ENCODE results near the gene GRID1.

Gene GRID1

DNA sequence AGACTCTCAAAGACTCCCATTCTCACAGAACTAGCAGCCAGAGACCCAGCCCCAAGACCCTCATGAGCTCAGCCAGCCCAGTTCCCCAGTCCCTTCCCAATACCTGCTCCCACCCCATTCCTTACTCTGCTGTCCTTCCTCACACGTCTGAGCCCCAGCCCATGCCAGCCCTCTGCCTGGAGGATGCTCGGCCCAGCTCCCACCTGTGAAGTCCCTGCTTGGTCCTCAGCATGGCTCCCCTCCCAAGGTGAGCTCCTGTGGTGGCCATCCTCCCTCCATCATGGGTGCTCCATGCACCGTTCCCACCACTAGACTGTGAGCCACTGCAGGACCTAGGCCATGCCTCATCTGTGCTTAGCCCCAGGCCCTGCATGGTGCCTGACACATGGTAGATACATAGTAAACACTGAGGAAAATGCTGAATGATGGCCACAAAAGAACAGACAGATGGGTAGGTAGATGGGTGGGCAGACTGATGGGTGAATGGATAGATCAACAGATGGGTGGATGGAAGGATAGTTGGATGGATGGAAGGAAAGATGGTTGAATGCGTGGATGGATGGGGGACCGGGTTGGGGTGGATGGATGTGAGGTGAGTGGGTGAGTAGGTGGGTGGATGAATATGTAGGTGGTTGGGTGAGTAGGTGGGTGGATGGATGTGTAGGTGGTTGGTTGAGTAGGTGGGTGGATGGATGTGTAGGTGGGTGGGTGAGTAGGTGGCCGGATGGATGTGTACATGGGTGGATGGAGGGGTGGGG, 138.9 kb downstream of the GRID1 start:
- H3K4me2 ChIP-seq (ENCODE audit: low read length) = no peak overlapping the region
- no peak overlapping the region for H2AFZ ChIP-seq (ENCODE audit: low read length)
- H3K79me2 ChIP-seq (ENCODE audit: insufficient read depth, low read length) = no peaks in the 10 kb centered on the region
- H3K27ac ChIP-seq (ENCODE audit: low read depth, low read length, poor library complexity, severe bottlenecking) = no peak overlapping the region
- H4K20me1 ChIP-seq (ENCODE audit: insufficient read depth, low read length) = no peaks in the 10 kb centered on the region
- H3K4me1 ChIP-seq (ENCODE audit: insufficient read depth, low read length, severe bottlenecking) = no peaks in the 10 kb centered on the region
- TF ChIP-seq EZH2 (IDR thresholded peaks at IDR 0.05; ENCODE audit: borderline replicate concordance, low read length) = no peak
- H3K9me3 ChIP-seq (ENCODE audit: low read length) = no peaks in the 10 kb centered on the region
- H3K9ac ChIP-seq (ENCODE audit: low read length) = no peak overlapping the region
- no peak overlapping the region for H3K4me3 ChIP-seq (ENCODE audit: low read depth, low read length, poor library complexity, severe bottlenecking)
- H3K27me3 ChIP-seq (ENCODE audit: insufficient read depth, low read length) = 0 out of 2 replicates have a peak, but pooled peaks cover 4% of the 10 kb centered on the region
- no peaks in the 10 kb centered on the region for H3F3A ChIP-seq (ENCODE audit: insufficient read depth, low read length)
- no peaks in the 10 kb centered on the region for H3K36me3 ChIP-seq (ENCODE audit: insufficient read depth, low read length)
- H3K9me2 ChIP-seq (ENCODE audit: low read depth, low read length) = no peaks in the 10 kb centered on the region

DNA sequence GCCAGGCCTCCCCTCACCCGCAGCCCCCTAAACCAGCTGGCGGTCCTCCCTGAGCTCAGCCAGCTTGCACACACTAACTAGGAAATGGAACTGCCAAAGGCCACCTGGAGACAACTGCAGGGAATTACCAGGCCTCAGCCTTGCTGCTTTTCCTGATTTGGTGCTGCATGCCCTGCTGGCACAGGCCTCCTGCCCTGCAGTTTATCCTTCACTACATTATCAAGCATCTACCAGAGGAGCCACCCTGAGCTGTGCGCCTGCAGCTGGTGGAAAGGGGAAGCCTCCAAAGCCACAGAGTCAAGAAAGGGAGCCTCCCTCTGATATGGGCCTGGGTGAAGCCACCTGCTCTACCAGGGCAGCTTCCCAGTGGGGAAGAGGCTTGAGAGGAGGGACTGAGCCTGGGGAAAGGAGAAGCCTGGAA, 139.8 kb downstream of the GRID1 start:
- H3K4me1 ChIP-seq (ENCODE audit: insufficient read depth, low read length, severe bottlenecking) = no peaks in the 10 kb centered on the region
- TF ChIP-seq EZH2 (IDR thresholded peaks at IDR 0.05; ENCODE audit: borderline replicate concordance, low read length) = no peak
- TF ChIP-seq, protein P1, sequence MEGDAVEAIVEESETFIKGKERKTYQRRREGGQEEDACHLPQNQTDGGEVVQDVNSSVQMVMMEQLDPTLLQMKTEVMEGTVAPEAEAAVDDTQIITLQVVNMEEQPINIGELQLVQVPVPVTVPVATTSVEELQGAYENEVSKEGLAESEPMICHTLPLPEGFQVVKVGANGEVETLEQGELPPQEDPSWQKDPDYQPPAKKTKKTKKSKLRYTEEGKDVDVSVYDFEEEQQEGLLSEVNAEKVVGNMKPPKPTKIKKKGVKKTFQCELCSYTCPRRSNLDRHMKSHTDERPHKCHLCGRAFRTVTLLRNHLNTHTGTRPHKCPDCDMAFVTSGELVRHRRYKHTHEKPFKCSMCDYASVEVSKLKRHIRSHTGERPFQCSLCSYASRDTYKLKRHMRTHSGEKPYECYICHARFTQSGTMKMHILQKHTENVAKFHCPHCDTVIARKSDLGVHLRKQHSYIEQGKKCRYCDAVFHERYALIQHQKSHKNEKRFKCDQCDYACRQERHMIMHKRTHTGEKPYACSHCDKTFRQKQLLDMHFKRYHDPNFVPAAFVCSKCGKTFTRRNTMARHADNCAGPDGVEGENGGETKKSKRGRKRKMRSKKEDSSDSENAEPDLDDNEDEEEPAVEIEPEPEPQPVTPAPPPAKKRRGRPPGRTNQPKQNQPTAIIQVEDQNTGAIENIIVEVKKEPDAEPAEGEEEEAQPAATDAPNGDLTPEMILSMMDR (IDR thresholded peaks at IDR 0.05; ENCODE audit: low read length) = no peak
- no peaks in the 10 kb centered on the region for H3K36me3 ChIP-seq (ENCODE audit: insufficient read depth, low read length)
- H3K27me3 ChIP-seq (ENCODE audit: insufficient read depth, low read length) = 0 out of 2 replicates have a peak, but pooled peaks cover 4% of the 10 kb centered on the region
- no peaks in the 10 kb centered on the region for H4K20me1 ChIP-seq (ENCODE audit: insufficient read depth, low read length)
- no peak overlapping the region for H3K4me2 ChIP-seq (ENCODE audit: low read length)
- no peak overlapping the region for H3K27ac ChIP-seq (ENCODE audit: low read depth, low read length, poor library complexity, severe bottlenecking)
- no peak overlapping the region for H3K4me3 ChIP-seq (ENCODE audit: low read depth, low read length, poor library complexity, severe bottlenecking)
- H3K79me2 ChIP-seq (ENCODE audit: insufficient read depth, low read length) = no peaks in the 10 kb centered on the region
- no peak overlapping the region for H3K9ac ChIP-seq (ENCODE audit: low read length)
- no peak overlapping the region for H2AFZ ChIP-seq (ENCODE audit: low read length)
- H3K9me3 ChIP-seq (ENCODE audit: low read length) = no peaks in the 10 kb centered on the region
- H3K9me2 ChIP-seq (ENCODE audit: low read depth, low read length) = no peaks in the 10 kb centered on the region
- H3F3A ChIP-seq (ENCODE audit: insufficient read depth, low read length) = no peaks in the 10 kb centered on the region

DNA sequence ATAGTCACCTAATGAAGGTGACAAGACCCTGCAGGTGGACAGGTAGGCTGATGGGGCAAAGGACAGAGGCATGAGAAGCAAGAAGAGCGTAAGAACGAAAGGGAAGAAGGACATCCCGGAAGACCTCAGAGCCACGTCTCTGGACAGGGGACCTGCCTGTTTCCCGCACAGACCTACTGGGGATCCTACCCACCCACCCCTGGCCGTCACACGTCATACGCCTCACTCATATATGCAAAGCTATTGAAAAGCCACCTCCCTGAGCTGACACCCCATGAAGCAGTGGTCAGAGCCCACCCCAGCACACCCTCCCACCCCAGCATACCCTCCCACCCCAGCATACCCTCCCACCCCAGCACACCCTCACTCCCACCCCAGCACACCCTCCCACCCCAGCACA, 140.6 kb downstream of the GRID1 start:
- H3K9me2 ChIP-seq (ENCODE audit: low read depth, low read length) = no peaks in the 10 kb centered on the region
- no peak overlapping the region for H3K27ac ChIP-seq (ENCODE audit: low read depth, low read length, poor library complexity, severe bottlenecking)
- H3K9me3 ChIP-seq (ENCODE audit: low read length) = no peaks in the 10 kb centered on the region
- H4K20me1 ChIP-seq (ENCODE audit: insufficient read depth, low read length) = no peaks in the 10 kb centered on the region
- H3K79me2 ChIP-seq (ENCODE audit: insufficient read depth, low read length) = no peaks in the 10 kb centered on the region
- H3F3A ChIP-seq (ENCODE audit: insufficient read depth, low read length) = no peaks in the 10 kb centered on the region
- no peak overlapping the region for H3K4me2 ChIP-seq (ENCODE audit: low read length)
- TF ChIP-seq, protein P1 (IDR thresholded peaks at IDR 0.05; ENCODE audit: low read length) = no peak
- no peak for TF ChIP-seq EZH2 (IDR thresholded peaks at IDR 0.05; ENCODE audit: borderline replicate concordance, low read length)
- H3K4me1 ChIP-seq (ENCODE audit: insufficient read depth, low read length, severe bottlenecking) = no peaks in the 10 kb centered on the region
- no peak overlapping the region for H3K4me3 ChIP-seq (ENCODE audit: low read depth, low read length, poor library complexity, severe bottlenecking)
- no peak overlapping the region for H3K9ac ChIP-seq (ENCODE audit: low read length)
- H2AFZ ChIP-seq (ENCODE audit: low read length) = no peak overlapping the region
- 0 out of 2 replicates have a peak, but pooled peaks cover 4% of the 10 kb centered on the region for H3K27me3 ChIP-seq (ENCODE audit: insufficient read depth, low read length)
- H3K36me3 ChIP-seq (ENCODE audit: insufficient read depth, low read length) = no peaks in the 10 kb centered on the region
